Measurements from ENCODE around the gene JAZF1.

JAZF1 gene

GRCh38 chr7:28157831-28158416 is 22.7 kb downstream of the JAZF1 start:
- H3K36me3 ChIP-seq (ENCODE audit: control insufficient read depth in 4 of 4, insufficient read depth in 4 of 4, low read length in 3 of 4), result no peaks in the 10 kb centered on the region
- no peaks in the 10 kb centered on the region for H3K27me3 ChIP-seq (replicated peaks in 2 of 5; ENCODE audit: control insufficient read depth in 4 of 5, insufficient read depth in 5 of 5, low read length in 4 of 5)
- CTCF ChIA-PET, result interaction anchor here (0.7 to 1.0 kb wide), 2 partner anchors 16 to 134 kb away, joined by 3 read pairs; no protein-coding TSS in a partner anchor
- H3K4me1 ChIP-seq (ENCODE audit: control extremely low read depth in 1 of 4, control insufficient read depth in 4 of 4, insufficient read depth in 4 of 4, low read length in 3 of 4), result no peaks in the 10 kb centered on the region
- H3K27ac ChIP-seq (ENCODE audit: insufficient read depth in 1 of 2, low read depth in 1 of 2, low read length in 2 of 2, poor library complexity in 1 of 2, severe bottlenecking in 2 of 2), result no peak overlapping the region
- POLR2A ChIA-PET, result no interaction called here
- no peak for DNase-seq
- H3K4me3 ChIP-seq (ENCODE audit: control insufficient read depth in 1 of 7, extremely low read depth in 1 of 7, insufficient read depth in 4 of 7, low read depth in 2 of 7, low read length in 6 of 7), result no peak overlapping the region
- no peaks in the 10 kb centered on the region for H3K9me3 ChIP-seq (ENCODE audit: control extremely low read depth in 1 of 5, control insufficient read depth in 4 of 5, insufficient read depth in 2 of 5, low read depth in 1 of 5, low read length in 4 of 5)
- 100% methylated on average over 3 of the region's 7 CpGs for WGBS (ENCODE audit: insufficient coverage)

- no peak overlapping the region for H3K4me3 ChIP-seq (ENCODE audit: control insufficient read depth in 1 of 7, extremely low read depth in 1 of 7, insufficient read depth in 4 of 7, low read depth in 2 of 7, low read length in 6 of 7)
- 100% methylated on average over 2 of the region's 6 CpGs for WGBS (ENCODE audit: insufficient coverage)
- CTCF ChIA-PET, result interaction anchor here (0.7 to 1.0 kb wide), 2 partner anchors 16 to 133 kb away, joined by 3 read pairs; no protein-coding TSS in a partner anchor
- no peaks in the 10 kb centered on the region for H3K27me3 ChIP-seq (replicated peaks in 2 of 5; ENCODE audit: control insufficient read depth in 4 of 5, insufficient read depth in 5 of 5, low read length in 4 of 5)
- POLR2A ChIA-PET, result no interaction called here
- no peak for DNase-seq
- no peaks in the 10 kb centered on the region for H3K36me3 ChIP-seq (ENCODE audit: control insufficient read depth in 4 of 4, insufficient read depth in 4 of 4, low read length in 3 of 4)
- H3K4me1 ChIP-seq (ENCODE audit: control extremely low read depth in 1 of 4, control insufficient read depth in 4 of 4, insufficient read depth in 4 of 4, low read length in 3 of 4), result no peaks in the 10 kb centered on the region
- H3K27ac ChIP-seq (ENCODE audit: insufficient read depth in 1 of 2, low read depth in 1 of 2, low read length in 2 of 2, poor library complexity in 1 of 2, severe bottlenecking in 2 of 2), result no peak overlapping the region
- H3K9me3 ChIP-seq (ENCODE audit: control extremely low read depth in 1 of 5, control insufficient read depth in 4 of 5, insufficient read depth in 2 of 5, low read depth in 1 of 5, low read length in 4 of 5), result no peaks in the 10 kb centered on the region
Measured at GRCh38 chr7:28157076-28157745, 23.4 kb downstream of the JAZF1 start.

- Histone ChIP-seq H3K4me3 (ENCODE audit: control insufficient read depth in 1 of 7, extremely low read depth in 1 of 7, insufficient read depth in 4 of 7, low read depth in 2 of 7, low read length in 6 of 7) (no peak overlapping the region), H3K27ac (ENCODE audit: insufficient read depth in 1 of 2, low read depth in 1 of 2, low read length in 2 of 2, poor library complexity in 1 of 2, severe bottlenecking in 2 of 2) (no peak overlapping the region), H3K9me3 (ENCODE audit: control extremely low read depth in 1 of 5, control insufficient read depth in 4 of 5, insufficient read depth in 2 of 5, low read depth in 1 of 5, low read length in 4 of 5) (no peaks in the 10 kb centered on the region), H3K27me3 (replicated peaks in 2 of 5; ENCODE audit: control insufficient read depth in 4 of 5, insufficient read depth in 5 of 5, low read length in 4 of 5) (no peaks in the 10 kb centered on the region), H3K4me1 (ENCODE audit: control extremely low read depth in 1 of 4, control insufficient read depth in 4 of 4, insufficient read depth in 4 of 4, low read length in 3 of 4) (no peaks in the 10 kb centered on the region), H3K36me3 (ENCODE audit: control insufficient read depth in 4 of 4, insufficient read depth in 4 of 4, low read length in 3 of 4) (no peaks in the 10 kb centered on the region)
- DNase-seq, result no peak
- no CpG with 5 or more reads among the region's 4 CpGs for WGBS (ENCODE audit: insufficient coverage)
- ChIA-PET CTCF (no interaction called here), POLR2A (no interaction called here)
Measured at GRCh38 chr7:28156401-28156800, 24.2 kb downstream of the JAZF1 start.

GRCh38 chr7:28155964-28156363 is 24.6 kb downstream of the JAZF1 start:
- POLR2A ChIA-PET, result no interaction called here
- Histone ChIP-seq H3K9me3 (ENCODE audit: control extremely low read depth in 1 of 5, control insufficient read depth in 4 of 5, insufficient read depth in 2 of 5, low read depth in 1 of 5, low read length in 4 of 5) (no peaks in the 10 kb centered on the region), H3K36me3 (ENCODE audit: control insufficient read depth in 4 of 4, insufficient read depth in 4 of 4, low read length in 3 of 4) (no peaks in the 10 kb centered on the region), H3K27me3 (replicated peaks in 2 of 5; ENCODE audit: control insufficient read depth in 4 of 5, insufficient read depth in 5 of 5, low read length in 4 of 5) (no peaks in the 10 kb centered on the region), H3K27ac (ENCODE audit: insufficient read depth in 1 of 2, low read depth in 1 of 2, low read length in 2 of 2, poor library complexity in 1 of 2, severe bottlenecking in 2 of 2) (no peak overlapping the region), H3K4me3 (ENCODE audit: control insufficient read depth in 1 of 7, extremely low read depth in 1 of 7, insufficient read depth in 4 of 7, low read depth in 2 of 7, low read length in 6 of 7) (no peak overlapping the region), H3K4me1 (ENCODE audit: control extremely low read depth in 1 of 4, control insufficient read depth in 4 of 4, insufficient read depth in 4 of 4, low read length in 3 of 4) (no peaks in the 10 kb centered on the region)
- CTCF ChIA-PET, result no interaction called here
- 93% methylated on average over 3 of the region's 3 CpGs for WGBS (ENCODE audit: insufficient coverage)
- no peak for DNase-seq

- ChIA-PET POLR2A (no interaction called here), CTCF (no interaction called here)
- no peaks in the 10 kb centered on the region for H3K9me3 ChIP-seq (ENCODE audit: control extremely low read depth in 1 of 5, control insufficient read depth in 4 of 5, insufficient read depth in 2 of 5, low read depth in 1 of 5, low read length in 4 of 5)
- no peak overlapping the region for H3K4me3 ChIP-seq (ENCODE audit: control insufficient read depth in 1 of 7, extremely low read depth in 1 of 7, insufficient read depth in 4 of 7, low read depth in 2 of 7, low read length in 6 of 7)
- DNase-seq, result no peak
- WGBS (ENCODE audit: insufficient coverage), result 100% methylated on average over 1 of the region's 3 CpGs
- H3K36me3 ChIP-seq (ENCODE audit: control insufficient read depth in 4 of 4, insufficient read depth in 4 of 4, low read length in 3 of 4), result no peaks in the 10 kb centered on the region
- no peaks in the 10 kb centered on the region for H3K4me1 ChIP-seq (ENCODE audit: control extremely low read depth in 1 of 4, control insufficient read depth in 4 of 4, insufficient read depth in 4 of 4, low read length in 3 of 4)
- no peak overlapping the region for H3K27ac ChIP-seq (ENCODE audit: insufficient read depth in 1 of 2, low read depth in 1 of 2, low read length in 2 of 2, poor library complexity in 1 of 2, severe bottlenecking in 2 of 2)
- H3K27me3 ChIP-seq (replicated peaks in 2 of 5; ENCODE audit: control insufficient read depth in 4 of 5, insufficient read depth in 5 of 5, low read length in 4 of 5), result no peaks in the 10 kb centered on the region
Measured at GRCh38 chr7:28155019-28155660, 25.5 kb downstream of the JAZF1 start.

GRCh38 chr7:28152594-28152993 is 28.0 kb downstream of the JAZF1 start:
- CTCF ChIA-PET, result no interaction called here

GRCh38 chr7:28151965-28152364 is 28.6 kb downstream of the JAZF1 start:
- 40% methylated on average over 1 of the region's 4 CpGs for WGBS (ENCODE audit: insufficient coverage)
- Histone ChIP-seq H3K36me3 (ENCODE audit: control insufficient read depth in 4 of 4, insufficient read depth in 4 of 4, low read length in 3 of 4) (no peaks in the 10 kb centered on the region), H3K4me3 (ENCODE audit: control insufficient read depth in 1 of 7, extremely low read depth in 1 of 7, insufficient read depth in 4 of 7, low read depth in 2 of 7, low read length in 6 of 7) (no peak overlapping the region), H3K27ac (ENCODE audit: insufficient read depth in 1 of 2, low read depth in 1 of 2, low read length in 2 of 2, poor library complexity in 1 of 2, severe bottlenecking in 2 of 2) (no peak overlapping the region), H3K9me3 (ENCODE audit: control extremely low read depth in 1 of 5, control insufficient read depth in 4 of 5, insufficient read depth in 2 of 5, low read depth in 1 of 5, low read length in 4 of 5) (no peaks in the 10 kb centered on the region), H3K4me1 (ENCODE audit: control extremely low read depth in 1 of 4, control insufficient read depth in 4 of 4, insufficient read depth in 4 of 4, low read length in 3 of 4) (no peaks in the 10 kb centered on the region), H3K27me3 (replicated peaks in 2 of 5; ENCODE audit: control insufficient read depth in 4 of 5, insufficient read depth in 5 of 5, low read length in 4 of 5) (no peaks in the 10 kb centered on the region)
- POLR2A ChIA-PET, result no interaction called here
- CTCF ChIA-PET, result no interaction called here
- DNase-seq, result peak in 1 of 3 donors; percentile 14

More at GRCh38 chr7:28152594-28152993, 28.0 kb downstream of the JAZF1 start:
- DNase-seq, result no peak
- Histone ChIP-seq H3K27ac (ENCODE audit: insufficient read depth in 1 of 2, low read depth in 1 of 2, low read length in 2 of 2, poor library complexity in 1 of 2, severe bottlenecking in 2 of 2) (no peak overlapping the region), H3K9me3 (ENCODE audit: control extremely low read depth in 1 of 5, control insufficient read depth in 4 of 5, insufficient read depth in 2 of 5, low read depth in 1 of 5, low read length in 4 of 5) (no peaks in the 10 kb centered on the region), H3K36me3 (ENCODE audit: control insufficient read depth in 4 of 4, insufficient read depth in 4 of 4, low read length in 3 of 4) (no peaks in the 10 kb centered on the region), H3K4me1 (ENCODE audit: control extremely low read depth in 1 of 4, control insufficient read depth in 4 of 4, insufficient read depth in 4 of 4, low read length in 3 of 4) (no peaks in the 10 kb centered on the region), H3K4me3 (ENCODE audit: control insufficient read depth in 1 of 7, extremely low read depth in 1 of 7, insufficient read depth in 4 of 7, low read depth in 2 of 7, low read length in 6 of 7) (no peak overlapping the region), H3K27me3 (replicated peaks in 2 of 5; ENCODE audit: control insufficient read depth in 4 of 5, insufficient read depth in 5 of 5, low read length in 4 of 5) (no peaks in the 10 kb centered on the region)
- WGBS (ENCODE audit: insufficient coverage), result 97% methylated on average over 3 of the region's 4 CpGs
- POLR2A ChIA-PET, result no interaction called here
